DMS153 (cell line): Measurements from ENCODE around the gene KRT40.

Source experiments
- DNase-seq: peaks from one replicate; lab custom pipeline; 2025; lab: John Stamatoyannopoulos, UW

The KRT40 gene

GRCh38 chr17:40996829-40997228 is 12.7 kb upstream of the KRT40 start:
- DNase-seq = no peak

- DNase-seq = no peak
Measured at GRCh38 chr17:40995116-40995515, 11.0 kb upstream of the KRT40 start.

- DNase-seq = peak; percentile 78
Measured at GRCh38 chr17:40993839-40994238, 9.7 kb upstream of the KRT40 start, which contains the start of gene KRTAP3-3. Gene KRTAP3-3 (minus strand): TSS chr17:40994164. CDS start chr17:40994097, 67 bp downstream.

- DNase-seq = no peak
Measured at GRCh38 chr17:40993084-40993483, 9.0 kb upstream of the KRT40 start.

- DNase-seq = no peak
Measured at GRCh38 chr17:40992666-40993065, 8.5 kb upstream of the KRT40 start.

- DNase-seq = no peak
Measured at GRCh38 chr17:40986920-40987319, 2.8 kb upstream of the KRT40 start.

GRCh38 chr17:40981115-40981514 is 3.0 kb downstream of the KRT40 start:
- DNase-seq = no peak

GRCh38 chr17:40980596-40980995 is 3.5 kb downstream of the KRT40 start:
- DNase-seq = no peak

GRCh38 chr17:40980117-40980516 is 4.0 kb downstream of the KRT40 start:
- DNase-seq = no peak

GRCh38 chr17:40978575-40979151 is 5.5 kb downstream of the KRT40 start:
- no peak for DNase-seq

GRCh38 chr17:40975516-40975915 is 8.6 kb downstream of the KRT40 start:
- DNase-seq = no peak

GRCh38 chr17:40974366-40974765 is 9.8 kb downstream of the KRT40 start:
- DNase-seq = no peak

GRCh38 chr17:40967582-40967981 is 16.5 kb downstream of the KRT40 start:
- no peak for DNase-seq

GRCh38 chr17:40966848-40967247 is 17.3 kb downstream of the KRT40 start, which contains the start of gene KRT39:
Gene KRT39 (minus strand): TSS chr17:40966948. CDS start chr17:40966856, 92 bp downstream.
- DNase-seq = no peak

- DNase-seq = no peak
Measured at GRCh38 chr17:40963838-40964237, 20.3 kb downstream of the KRT40 start.

GRCh38 chr17:40962059-40962561 is 22.0 kb downstream of the KRT40 start:
- DNase-seq = no peak

- DNase-seq = no peak
Measured at GRCh38 chr17:40961591-40961990, 22.5 kb downstream of the KRT40 start.

GRCh38 chr17:40960144-40960543 is 24.0 kb downstream of the KRT40 start:
- no peak for DNase-seq

GRCh38 chr17:40958086-40958953 is 25.8 kb downstream of the KRT40 start:
- DNase-seq = peak; percentile 34

- DNase-seq = no peak
Measured at GRCh38 chr17:40956401-40957254, 27.5 kb downstream of the KRT40 start.

- DNase-seq = no peak
Measured at GRCh38 chr17:40953881-40954280, 30.2 kb downstream of the KRT40 start.

- DNase-seq = no peak
Measured at GRCh38 chr17:40952661-40953060, 31.5 kb downstream of the KRT40 start.
